Measurements from ENCODE around the gene BMAL2. TPM values are rescaled to one million over a fixed set of nuclear protein-coding genes. Genes with fewer than 3 reads are reported as not detected.

BMAL2 gene
- total RNA-seq, 4 donors from 2014 or later: 0.39 to 2.4 (median 1.4) TPM

- WGBS, 2 donors: 95 to 99% methylated on average over 7 of the region's 7 CpGs
- no peaks in the 10 kb centered on the region for H3K36me3 ChIP-seq
- no peaks in the 10 kb centered on the region for H3K4me1 ChIP-seq
- no peak overlapping the region for H3K4me3 ChIP-seq
- no peak for TF ChIP-seq POLR2A (IDR thresholded peaks at IDR 0.05)
- TF ChIP-seq, protein P1, sequence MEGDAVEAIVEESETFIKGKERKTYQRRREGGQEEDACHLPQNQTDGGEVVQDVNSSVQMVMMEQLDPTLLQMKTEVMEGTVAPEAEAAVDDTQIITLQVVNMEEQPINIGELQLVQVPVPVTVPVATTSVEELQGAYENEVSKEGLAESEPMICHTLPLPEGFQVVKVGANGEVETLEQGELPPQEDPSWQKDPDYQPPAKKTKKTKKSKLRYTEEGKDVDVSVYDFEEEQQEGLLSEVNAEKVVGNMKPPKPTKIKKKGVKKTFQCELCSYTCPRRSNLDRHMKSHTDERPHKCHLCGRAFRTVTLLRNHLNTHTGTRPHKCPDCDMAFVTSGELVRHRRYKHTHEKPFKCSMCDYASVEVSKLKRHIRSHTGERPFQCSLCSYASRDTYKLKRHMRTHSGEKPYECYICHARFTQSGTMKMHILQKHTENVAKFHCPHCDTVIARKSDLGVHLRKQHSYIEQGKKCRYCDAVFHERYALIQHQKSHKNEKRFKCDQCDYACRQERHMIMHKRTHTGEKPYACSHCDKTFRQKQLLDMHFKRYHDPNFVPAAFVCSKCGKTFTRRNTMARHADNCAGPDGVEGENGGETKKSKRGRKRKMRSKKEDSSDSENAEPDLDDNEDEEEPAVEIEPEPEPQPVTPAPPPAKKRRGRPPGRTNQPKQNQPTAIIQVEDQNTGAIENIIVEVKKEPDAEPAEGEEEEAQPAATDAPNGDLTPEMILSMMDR (IDR thresholded peaks at IDR 0.05): no peak
- no peak for TF ChIP-seq EP300 (IDR thresholded peaks at IDR 0.05)
- H3K27me3 ChIP-seq: no peaks in the 10 kb centered on the region
- DNase-seq (ENCODE audit: low spot score in 2 of 2): no peak
- H3K27ac ChIP-seq: no peak overlapping the region
- H3K9me3 ChIP-seq: no peaks in the 10 kb centered on the region
Observed at GRCh38 chr12:27351476-27351875, 18.8 kb downstream of the BMAL2 start.

- no peaks in the 10 kb centered on the region for H3K4me1 ChIP-seq
- no peak overlapping the region for H3K4me3 ChIP-seq
- whole genome bisulfite sequencing, 2 donors: 93 to 100% methylated on average over 2 of the region's 2 CpGs
- no peaks in the 10 kb centered on the region for H3K36me3 ChIP-seq
- H3K27ac ChIP-seq: no peak overlapping the region
- no peak for DNase-seq (ENCODE audit: low spot score in 2 of 2)
- H3K27me3 ChIP-seq: no peaks in the 10 kb centered on the region
- H3K9me3 ChIP-seq: no peaks in the 10 kb centered on the region
- no peak for TF ChIP-seq POLR2A (IDR thresholded peaks at IDR 0.05)
- TF ChIP-seq, protein P1 (IDR thresholded peaks at IDR 0.05): no peak
- TF ChIP-seq EP300 (IDR thresholded peaks at IDR 0.05): no peak
Observed at GRCh38 chr12:27355486-27355885, 22.9 kb downstream of the BMAL2 start.

GRCh38 chr12:27355979-27356378 is 23.3 kb downstream of the BMAL2 start:
- Histone ChIP-seq H3K27ac (no peak overlapping the region), H3K36me3 (no peaks in the 10 kb centered on the region), H3K9me3 (no peaks in the 10 kb centered on the region), H3K4me1 (no peaks in the 10 kb centered on the region), H3K27me3 (no peaks in the 10 kb centered on the region), H3K4me3 (no peak overlapping the region)
- 92 to 94% methylated on average over 1 of the region's 1 CpG for WGBS, 2 donors
- no peak for DNase-seq (ENCODE audit: low spot score in 2 of 2)
- TF ChIP-seq POLR2A (IDR thresholded peaks at IDR 0.05): no peak
- TF ChIP-seq, protein P1 (IDR thresholded peaks at IDR 0.05): no peak
- no peak for TF ChIP-seq EP300 (IDR thresholded peaks at IDR 0.05)

GRCh38 chr12:27359578-27360340 is 27.1 kb downstream of the BMAL2 start:
- Histone ChIP-seq H3K4me3 (no peak overlapping the region), H3K36me3 (no peaks in the 10 kb centered on the region), H3K4me1 (no peaks in the 10 kb centered on the region), H3K27ac (no peak overlapping the region), H3K27me3 (no peaks in the 10 kb centered on the region), H3K9me3 (no peaks in the 10 kb centered on the region)
- no peak for DNase-seq (ENCODE audit: low spot score in 2 of 2)
- 62 to 74% methylated on average over 3 of the region's 3 CpGs for WGBS, 2 donors
- TF ChIP-seq, protein P1 (IDR thresholded peaks at IDR 0.05): no peak
- TF ChIP-seq EP300 (IDR thresholded peaks at IDR 0.05): no peak
- TF ChIP-seq POLR2A (IDR thresholded peaks at IDR 0.05): no peak

DNA sequence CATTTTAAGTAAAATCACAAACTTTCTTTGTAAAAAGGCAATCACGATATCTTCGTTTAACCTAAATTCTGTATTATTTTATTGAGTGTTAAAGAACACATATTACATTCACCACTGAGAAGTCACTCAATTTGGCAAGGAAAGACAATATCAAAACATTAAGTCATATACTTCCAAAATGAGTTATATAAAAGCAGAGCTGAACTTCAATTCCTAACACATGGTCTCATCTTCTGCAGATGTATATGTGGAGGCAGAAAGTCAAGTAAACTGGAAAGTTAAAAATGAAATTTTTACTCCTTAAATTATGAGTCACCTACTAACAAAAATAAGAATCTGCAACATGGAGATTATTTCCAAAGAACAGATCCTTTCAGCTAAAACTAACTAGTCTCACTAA is 28.7 kb downstream of the BMAL2 start:
- no peak overlapping the region for H3K4me3 ChIP-seq
- no peaks in the 10 kb centered on the region for H3K4me1 ChIP-seq
- H3K36me3 ChIP-seq: no peaks in the 10 kb centered on the region
- H3K27me3 ChIP-seq: no peaks in the 10 kb centered on the region
- no peak for DNase-seq (ENCODE audit: low spot score in 2 of 2)
- no peak overlapping the region for H3K27ac ChIP-seq
- no peaks in the 10 kb centered on the region for H3K9me3 ChIP-seq
- 78 to 81% methylated on average over 2 of the region's 2 CpGs for WGBS, 2 donors
- TF ChIP-seq EP300 (IDR thresholded peaks at IDR 0.05): no peak
- TF ChIP-seq, protein P1 (IDR thresholded peaks at IDR 0.05): no peak
- TF ChIP-seq POLR2A (IDR thresholded peaks at IDR 0.05): no peak
